ENCODE results near the gene TMPRSS4. TPM values are rescaled to one million over a fixed set of nuclear protein-coding genes. Genes with fewer than 3 reads are reported as not detected.
A peak's percentile ranks its signal among the peaks of the same experiment; 100 is the strongest.

TMPRSS4 gene
- total and polyA plus RNA-seq, 2 of the 13 experiments (the other 11 are each of a cell fraction or from before 2014, with no cell fraction given), result 0.32 TPM; not detected in 1

DNA sequence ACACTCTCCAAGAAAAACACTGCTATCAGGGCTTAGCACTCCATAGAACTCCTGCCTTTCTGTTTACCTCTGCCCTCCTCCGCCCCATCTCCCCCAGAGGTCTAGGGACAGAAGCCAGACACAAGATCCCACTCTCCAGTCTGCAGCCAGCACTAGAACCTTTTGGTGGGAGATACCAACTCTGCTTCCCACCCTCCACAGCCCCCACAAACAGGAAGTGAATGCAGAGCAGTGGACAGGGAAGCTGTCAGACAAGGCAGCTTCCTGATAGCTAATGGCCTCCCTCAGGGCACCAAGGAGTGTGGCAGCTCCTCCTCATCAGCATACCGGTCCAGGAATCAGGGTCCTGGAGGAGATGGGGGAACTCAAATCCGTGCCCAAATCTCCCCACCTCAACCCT, 70.6 kb downstream of the TMPRSS4 start:
- Histone ChIP-seq H3K27me3 (ENCODE audit: control insufficient read depth in 1 of 2, insufficient read depth in 2 of 2, low read length in 2 of 2) (peaks cover 5 to 65% of the 10 kb centered on the region in 2 experiments; a peak in 3 of 5 replicates), H3K27ac (ENCODE audit: extremely low read length, insufficient read depth, low read length) (no peak overlapping the region), H3K9ac (ENCODE audit: insufficient read depth, low read depth, low read length) (no peak overlapping the region), H3K79me2 (ENCODE audit: insufficient read depth, low read length) (no peaks in the 10 kb centered on the region), H3K4me2 (ENCODE audit: low read depth, low read length) (peak overlapping the region; percentile 14; the same call in 1 of the 2 replicates), H4K20me1 (ENCODE audit: insufficient read depth, low read length) (no peaks in the 10 kb centered on the region), H3K36me3 (replicated peaks in 1 of 2; ENCODE audit: control insufficient read depth in 1 of 2, insufficient read depth in 2 of 2, low read length in 2 of 2) (no peaks in the 10 kb centered on the region), H3K4me1 (ENCODE audit: insufficient read depth, low read length) (peaks cover 18% of the 10 kb centered on the region; the same call in 1 of the 2 replicates), H3K4me3 (replicated peaks in 1 of 3; ENCODE audit: insufficient read depth in 1 of 3, low read depth in 2 of 3, low read length in 3 of 3) (no peak overlapping the region), H3K9me3 (ENCODE audit: low read length) (no peaks in the 10 kb centered on the region), H2AFZ (ENCODE audit: low read length) (no peak overlapping the region)
- WGBS (ENCODE audit: low lambda C conversion rate), result 22% methylated on average over 3 of the region's 3 CpGs
- FAIRE-seq (no peak), DNase-seq (ENCODE audit: low spot score) (no peak), ATAC-seq (no peak)
- TF ChIP-seq NFE2L2 (IDR thresholded peaks at IDR 0.05; ENCODE audit: low read length) (no peak), GABPA (IDR thresholded peaks at IDR 0.05; ENCODE audit: low read depth, low read length) (no peak; the same call in 1 of the 2 replicates), GABPA (CRISPR knock-in tag; IDR thresholded peaks at IDR 0.05; ENCODE audit: low read depth) (peak; percentile 51)
- intact Hi-C loops (cut with micrococcal nuclease; ENCODE audit: unreplicated experiment), result loop anchor here (5.0 kb wide), 1 partner anchor 50 kb away; no protein-coding TSS in a partner anchor
- ChIA-PET POLR2A (no interaction called here), CTCF (ENCODE audit: low intra/inter-chr PET ratio, low total read pairs) (no interaction called here)
- in situ Hi-C loops (cut with HindIII; ENCODE audit: extremely low pct_ligation_motif_present, low pct_unique_long_range_greater_than_20kb), result loop anchor here (5.0 to 25.0 kb wide), 3 partner anchors 145 to 340 kb away; no protein-coding TSS in a partner anchor
- no TSS peak for BruUV-seq (replicated peaks)

DNA sequence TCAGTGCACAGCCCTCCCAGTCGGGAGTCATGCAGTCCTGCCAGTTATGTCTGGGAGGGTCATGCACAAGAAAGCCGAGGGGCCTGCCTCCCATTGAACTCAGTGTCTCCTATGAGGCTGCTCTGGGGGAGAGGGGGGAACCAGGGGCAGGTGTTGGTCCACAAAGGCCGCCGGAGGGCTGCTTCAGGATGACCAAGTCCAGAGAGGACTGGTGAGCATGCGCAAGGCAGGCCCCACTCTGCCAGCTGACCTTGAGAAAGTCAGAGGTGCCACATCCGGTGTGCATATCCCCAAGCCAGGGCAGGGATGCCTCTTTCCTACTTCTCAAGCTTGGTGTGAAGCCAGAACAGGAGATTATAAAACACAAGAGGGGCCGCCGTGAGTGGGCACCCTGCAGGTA, 71.4 kb downstream of the TMPRSS4 start:
- in situ Hi-C loops (cut with HindIII; ENCODE audit: extremely low pct_ligation_motif_present, low pct_unique_long_range_greater_than_20kb), result loop anchor here (5.0 to 25.0 kb wide), 3 partner anchors 144 to 339 kb away; no protein-coding TSS in a partner anchor
- FAIRE-seq (no peak), DNase-seq (ENCODE audit: low spot score) (peak; percentile 7), ATAC-seq (no peak)
- H3K4me2 ChIP-seq (ENCODE audit: low read depth, low read length), result peak overlapping the region; percentile 24; the same call in 1 of the 2 replicates
- H4K20me1 ChIP-seq (ENCODE audit: insufficient read depth, low read length), result no peaks in the 10 kb centered on the region
- peaks cover 18% of the 10 kb centered on the region; the same call in 1 of the 2 replicates for H3K4me1 ChIP-seq (ENCODE audit: insufficient read depth, low read length)
- CTCF ChIA-PET (ENCODE audit: low intra/inter-chr PET ratio, low total read pairs), result no interaction called here
- H3K79me2 ChIP-seq (ENCODE audit: insufficient read depth, low read length), result no peaks in the 10 kb centered on the region
- POLR2A ChIA-PET, result no interaction called here
- H2AFZ ChIP-seq (ENCODE audit: low read length), result no peak overlapping the region
- no TSS peak for BruUV-seq (replicated peaks)
- H3K27me3 ChIP-seq (ENCODE audit: control insufficient read depth in 1 of 2, insufficient read depth in 2 of 2, low read length in 2 of 2), result peaks cover 7 to 64% of the 10 kb centered on the region in 2 experiments; a peak in 3 of 5 replicates
- WGBS (ENCODE audit: low lambda C conversion rate), result 42% methylated on average over 6 of the region's 8 CpGs
- no peak overlapping the region for H3K9ac ChIP-seq (ENCODE audit: insufficient read depth, low read depth, low read length)
- no peak overlapping the region for H3K27ac ChIP-seq (ENCODE audit: extremely low read length, insufficient read depth, low read length)
- no peaks in the 10 kb centered on the region for H3K36me3 ChIP-seq (replicated peaks in 1 of 2; ENCODE audit: control insufficient read depth in 1 of 2, insufficient read depth in 2 of 2, low read length in 2 of 2)
- peak overlapping the region in 1 of 3 experiments; percentile 2; a peak in 1 of 6 replicates for H3K4me3 ChIP-seq (replicated peaks in 1 of 3; ENCODE audit: insufficient read depth in 1 of 3, low read depth in 2 of 3, low read length in 3 of 3)
- intact Hi-C loops (cut with micrococcal nuclease; ENCODE audit: unreplicated experiment), result loop anchor here (5.0 kb wide), 1 partner anchor 49 kb away; no protein-coding TSS in a partner anchor
- no peaks in the 10 kb centered on the region for H3K9me3 ChIP-seq (ENCODE audit: low read length)
- TF ChIP-seq, protein P1, sequence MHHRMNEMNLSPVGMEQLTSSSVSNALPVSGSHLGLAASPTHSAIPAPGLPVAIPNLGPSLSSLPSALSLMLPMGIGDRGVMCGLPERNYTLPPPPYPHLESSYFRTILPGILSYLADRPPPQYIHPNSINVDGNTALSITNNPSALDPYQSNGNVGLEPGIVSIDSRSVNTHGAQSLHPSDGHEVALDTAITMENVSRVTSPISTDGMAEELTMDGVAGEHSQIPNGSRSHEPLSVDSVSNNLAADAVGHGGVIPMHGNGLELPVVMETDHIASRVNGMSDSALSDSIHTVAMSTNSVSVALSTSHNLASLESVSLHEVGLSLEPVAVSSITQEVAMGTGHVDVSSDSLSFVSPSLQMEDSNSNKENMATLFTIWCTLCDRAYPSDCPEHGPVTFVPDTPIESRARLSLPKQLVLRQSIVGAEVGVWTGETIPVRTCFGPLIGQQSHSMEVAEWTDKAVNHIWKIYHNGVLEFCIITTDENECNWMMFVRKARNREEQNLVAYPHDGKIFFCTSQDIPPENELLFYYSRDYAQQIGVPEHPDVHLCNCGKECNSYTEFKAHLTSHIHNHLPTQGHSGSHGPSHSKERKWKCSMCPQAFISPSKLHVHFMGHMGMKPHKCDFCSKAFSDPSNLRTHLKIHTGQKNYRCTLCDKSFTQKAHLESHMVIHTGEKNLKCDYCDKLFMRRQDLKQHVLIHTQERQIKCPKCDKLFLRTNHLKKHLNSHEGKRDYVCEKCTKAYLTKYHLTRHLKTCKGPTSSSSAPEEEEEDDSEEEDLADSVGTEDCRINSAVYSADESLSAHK (CRISPR knock-in tag; IDR thresholded peaks at IDR 0.05; ENCODE audit: borderline replicate concordance), result no peak
- TF ChIP-seq ZFP36L2 (CRISPR knock-in tag; IDR thresholded peaks at IDR 0.05) (no peak), SATB2 (CRISPR knock-in tag; IDR thresholded peaks at IDR 0.05) (no peak), ZC3H13 (CRISPR knock-in tag; IDR thresholded peaks at IDR 0.05) (no peak), AHR (CRISPR knock-in tag; IDR thresholded peaks at IDR 0.05) (no peak), GABPB1 (CRISPR knock-in tag; IDR thresholded peaks at IDR 0.05) (0 out of 2 replicates have a peak, but pooled peaks have one; percentile 39)
- TF ChIP-seq, protein P2, sequence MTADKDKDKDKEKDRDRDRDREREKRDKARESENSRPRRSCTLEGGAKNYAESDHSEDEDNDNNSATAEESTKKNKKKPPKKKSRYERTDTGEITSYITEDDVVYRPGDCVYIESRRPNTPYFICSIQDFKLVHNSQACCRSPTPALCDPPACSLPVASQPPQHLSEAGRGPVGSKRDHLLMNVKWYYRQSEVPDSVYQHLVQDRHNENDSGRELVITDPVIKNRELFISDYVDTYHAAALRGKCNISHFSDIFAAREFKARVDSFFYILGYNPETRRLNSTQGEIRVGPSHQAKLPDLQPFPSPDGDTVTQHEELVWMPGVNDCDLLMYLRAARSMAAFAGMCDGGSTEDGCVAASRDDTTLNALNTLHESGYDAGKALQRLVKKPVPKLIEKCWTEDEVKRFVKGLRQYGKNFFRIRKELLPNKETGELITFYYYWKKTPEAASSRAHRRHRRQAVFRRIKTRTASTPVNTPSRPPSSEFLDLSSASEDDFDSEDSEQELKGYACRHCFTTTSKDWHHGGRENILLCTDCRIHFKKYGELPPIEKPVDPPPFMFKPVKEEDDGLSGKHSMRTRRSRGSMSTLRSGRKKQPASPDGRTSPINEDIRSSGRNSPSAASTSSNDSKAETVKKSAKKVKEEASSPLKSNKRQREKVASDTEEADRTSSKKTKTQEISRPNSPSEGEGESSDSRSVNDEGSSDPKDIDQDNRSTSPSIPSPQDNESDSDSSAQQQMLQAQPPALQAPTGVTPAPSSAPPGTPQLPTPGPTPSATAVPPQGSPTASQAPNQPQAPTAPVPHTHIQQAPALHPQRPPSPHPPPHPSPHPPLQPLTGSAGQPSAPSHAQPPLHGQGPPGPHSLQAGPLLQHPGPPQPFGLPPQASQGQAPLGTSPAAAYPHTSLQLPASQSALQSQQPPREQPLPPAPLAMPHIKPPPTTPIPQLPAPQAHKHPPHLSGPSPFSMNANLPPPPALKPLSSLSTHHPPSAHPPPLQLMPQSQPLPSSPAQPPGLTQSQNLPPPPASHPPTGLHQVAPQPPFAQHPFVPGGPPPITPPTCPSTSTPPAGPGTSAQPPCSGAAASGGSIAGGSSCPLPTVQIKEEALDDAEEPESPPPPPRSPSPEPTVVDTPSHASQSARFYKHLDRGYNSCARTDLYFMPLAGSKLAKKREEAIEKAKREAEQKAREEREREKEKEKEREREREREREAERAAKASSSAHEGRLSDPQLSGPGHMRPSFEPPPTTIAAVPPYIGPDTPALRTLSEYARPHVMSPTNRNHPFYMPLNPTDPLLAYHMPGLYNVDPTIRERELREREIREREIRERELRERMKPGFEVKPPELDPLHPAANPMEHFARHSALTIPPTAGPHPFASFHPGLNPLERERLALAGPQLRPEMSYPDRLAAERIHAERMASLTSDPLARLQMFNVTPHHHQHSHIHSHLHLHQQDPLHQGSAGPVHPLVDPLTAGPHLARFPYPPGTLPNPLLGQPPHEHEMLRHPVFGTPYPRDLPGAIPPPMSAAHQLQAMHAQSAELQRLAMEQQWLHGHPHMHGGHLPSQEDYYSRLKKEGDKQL (CRISPR knock-in tag; IDR thresholded peaks at IDR 0.05; ENCODE audit: low read depth), result no peak

Data from HepG2 (cell line).